Heart left ventricle (tissue), 13 donors: ENCODE measurements around the gene ASIC3.

Experiments used
- CTCF ChIP-seq, 12 donors: fragments of 200-600 bp; sonication (generic) in 4 of 12; IDR thresholded peaks; one replicate each; pipeline versions ENCODE4 v1.5.0 to v1.8.0; 2018 to 2022; ENCODE audit warnings: antibody characterized with exemption in 12 of 12, mild to moderate bottlenecking in 5 of 12
- POLR2A ChIP-seq, 2 donors: fragments of 450-650 bp; IDR thresholded peaks; one replicate each; pipeline ENCODE4 v1.6.1; 2017; ENCODE audit warnings: antibody characterized with exemption in 2 of 2, mild to moderate bottlenecking in 2 of 2, moderate library complexity in 2 of 2
- donor health status: ischemic (EF 13 %, LVEDD 7.1; RV severe dilation, severe dysfunction).
- donor health status: DM: no; HTN: yes; CAD: no.
- donor health status: DM: no; HTN: no; CAD: no.
- donor health status: ischemic (EF 25% LVEDD 6.9; RV normal size, moderate dysfunction).
- donor health status: ischemic (EF 25% LVEDD 5.7; RV mildly dilated, moderate dysfunction).
- donor health status: ischemic (EF 35%, LVEDD 5.7; RV mildly dilated, moderate dysfunction).
- donor health status: nonischemic (EF 11% LVEDD 7.7; RV severe dilation, severe dysfunction).
- donor health status: DM: yes; HTN: yes; CAD: no.
- donor health status: PGD.
- donor health status: ischemic (EF 29% LVEDD 5.4; RV normal size, mild dysfunction).
- donor health status: nonischemic (EF 23%, LVEDD 6.1; RV moderate dilation, normal function).

- peak in 2 of 12 donors; percentile 6 to 12 for TF ChIP-seq CTCF (IDR thresholded peaks at IDR 0.05)
- TF ChIP-seq POLR2A (IDR thresholded peaks at IDR 0.05): no peak
These were observed 34.4 kb upstream of the ASIC3 start for GRCh38 chr7:151013733-151014497.
